Astrocyte of the spinal cord (primary cell): ENCODE measurements around the gene RBM19.

Experiments used
- DNase-seq: peaks from one replicate; pipeline ENCODE4 v3.0.0; 2011; ENCODE audit warnings: low read depth, low spot score
- H3K4me3 ChIP-seq: 2 replicates; pipeline ENCODE4 v1.5.1; 2011; ENCODE audit warnings: low read depth, mild to moderate bottlenecking, low read length, moderate library complexity
- in situ Hi-C: cut with HindIII; loops from 2 replicates; pipeline ENCODE4 v1.10.0; 2017; ENCODE audit warnings: low sequenced_read_pairs
- TF ChIP-seq, protein P1 (sequence below): IDR thresholded peaks from 2 replicates; pipeline ENCODE4 v1.5.1; 2012; ENCODE audit warnings: low read depth, mild to moderate bottlenecking, low read length, inconsistent platforms

RBM19 gene

DNA sequence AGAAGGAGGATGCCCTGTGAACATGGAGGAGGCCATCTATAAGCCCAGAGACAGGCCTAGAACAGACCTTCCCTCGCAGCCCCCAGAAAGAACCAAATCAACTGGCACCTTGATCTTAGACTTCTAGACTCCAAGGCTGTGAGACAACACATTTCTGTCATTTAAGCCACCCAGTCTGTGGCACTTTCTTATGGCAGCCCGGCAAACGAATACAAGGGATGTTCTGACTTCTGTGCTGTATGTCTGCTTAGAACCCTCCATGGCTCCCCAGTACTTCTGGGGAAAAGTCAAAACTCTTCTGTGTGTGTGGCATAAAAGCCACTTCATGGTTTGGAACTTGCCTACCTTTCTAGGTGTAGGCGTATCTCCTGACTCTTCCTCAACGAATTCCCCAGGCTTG lies 42.9 kb downstream of the RBM19 start:
- TF ChIP-seq, protein P1, sequence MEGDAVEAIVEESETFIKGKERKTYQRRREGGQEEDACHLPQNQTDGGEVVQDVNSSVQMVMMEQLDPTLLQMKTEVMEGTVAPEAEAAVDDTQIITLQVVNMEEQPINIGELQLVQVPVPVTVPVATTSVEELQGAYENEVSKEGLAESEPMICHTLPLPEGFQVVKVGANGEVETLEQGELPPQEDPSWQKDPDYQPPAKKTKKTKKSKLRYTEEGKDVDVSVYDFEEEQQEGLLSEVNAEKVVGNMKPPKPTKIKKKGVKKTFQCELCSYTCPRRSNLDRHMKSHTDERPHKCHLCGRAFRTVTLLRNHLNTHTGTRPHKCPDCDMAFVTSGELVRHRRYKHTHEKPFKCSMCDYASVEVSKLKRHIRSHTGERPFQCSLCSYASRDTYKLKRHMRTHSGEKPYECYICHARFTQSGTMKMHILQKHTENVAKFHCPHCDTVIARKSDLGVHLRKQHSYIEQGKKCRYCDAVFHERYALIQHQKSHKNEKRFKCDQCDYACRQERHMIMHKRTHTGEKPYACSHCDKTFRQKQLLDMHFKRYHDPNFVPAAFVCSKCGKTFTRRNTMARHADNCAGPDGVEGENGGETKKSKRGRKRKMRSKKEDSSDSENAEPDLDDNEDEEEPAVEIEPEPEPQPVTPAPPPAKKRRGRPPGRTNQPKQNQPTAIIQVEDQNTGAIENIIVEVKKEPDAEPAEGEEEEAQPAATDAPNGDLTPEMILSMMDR = no peak
- in situ Hi-C loops = no loop called here
- no peak overlapping the region for H3K4me3 ChIP-seq
- DNase-seq = no peak

DNA sequence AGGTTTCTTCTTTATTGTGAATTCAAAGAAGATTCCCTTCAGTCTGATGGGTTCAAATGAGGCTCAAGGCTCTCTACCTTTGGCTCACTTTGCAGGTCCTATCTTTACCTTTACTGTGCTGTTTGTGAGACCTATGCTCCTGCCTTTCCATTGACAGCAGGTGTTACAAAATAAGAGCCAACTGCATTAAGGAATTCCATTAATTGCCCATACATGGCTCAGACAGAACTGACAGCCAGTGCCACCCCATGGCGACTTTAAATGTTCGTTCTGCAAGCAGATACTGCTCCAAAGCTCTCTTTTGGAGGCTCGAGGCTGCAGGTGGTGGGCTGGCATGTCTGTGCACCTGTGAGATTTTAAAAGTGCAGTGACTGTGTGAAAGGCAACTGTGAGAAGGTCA lies 44.7 kb downstream of the RBM19 start:
- in situ Hi-C loops = no loop called here
- TF ChIP-seq, protein P1 = no peak
- no peak overlapping the region for H3K4me3 ChIP-seq
- DNase-seq = no peak

DNA sequence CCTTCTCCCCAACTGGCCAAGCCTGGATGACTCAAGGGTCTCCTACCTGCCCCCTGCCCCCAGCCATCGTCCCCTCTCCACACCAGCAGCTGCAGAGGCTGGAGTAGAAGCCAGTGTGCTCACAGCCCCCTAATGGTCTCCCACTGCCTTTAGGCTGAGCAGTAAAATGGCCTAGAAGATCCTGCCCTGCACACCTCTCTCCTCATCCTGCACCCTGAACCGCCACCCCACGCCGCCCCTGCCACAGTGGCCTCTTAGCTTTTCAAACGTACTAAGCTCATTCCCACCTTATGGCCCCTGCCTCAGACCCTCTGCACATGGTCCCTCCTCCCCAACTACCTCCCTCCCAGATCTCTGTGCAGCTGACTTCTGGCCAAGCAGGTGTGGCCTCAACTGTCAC lies 46.3 kb downstream of the RBM19 start:
- no peak overlapping the region for H3K4me3 ChIP-seq
- TF ChIP-seq, protein P1 = no peak
- no peak for DNase-seq
- in situ Hi-C loops = no loop called here

DNA sequence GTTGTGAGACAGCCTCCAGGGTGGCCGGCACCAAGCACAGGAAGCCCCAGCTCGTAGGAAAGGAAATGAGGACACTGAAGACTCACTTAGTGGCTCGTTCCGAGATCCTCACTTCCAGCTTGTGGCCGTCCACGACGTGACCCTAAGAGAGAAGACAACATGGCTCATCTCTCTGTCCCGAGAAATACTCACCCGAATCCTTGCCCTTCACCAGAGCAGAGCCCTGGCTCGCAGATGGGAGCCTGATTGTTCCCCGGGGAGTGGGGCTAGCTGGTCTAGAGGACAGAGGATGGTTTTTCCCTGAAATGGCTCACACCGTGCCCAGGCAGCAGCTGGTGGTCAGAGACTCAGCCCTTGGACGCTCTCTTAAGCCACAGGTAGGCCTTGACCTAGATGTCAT lies 47.8 kb downstream of the RBM19 start:
- TF ChIP-seq, protein P1 = no peak
- no peak overlapping the region for H3K4me3 ChIP-seq
- no peak for DNase-seq
- in situ Hi-C loops = no loop called here

DNA sequence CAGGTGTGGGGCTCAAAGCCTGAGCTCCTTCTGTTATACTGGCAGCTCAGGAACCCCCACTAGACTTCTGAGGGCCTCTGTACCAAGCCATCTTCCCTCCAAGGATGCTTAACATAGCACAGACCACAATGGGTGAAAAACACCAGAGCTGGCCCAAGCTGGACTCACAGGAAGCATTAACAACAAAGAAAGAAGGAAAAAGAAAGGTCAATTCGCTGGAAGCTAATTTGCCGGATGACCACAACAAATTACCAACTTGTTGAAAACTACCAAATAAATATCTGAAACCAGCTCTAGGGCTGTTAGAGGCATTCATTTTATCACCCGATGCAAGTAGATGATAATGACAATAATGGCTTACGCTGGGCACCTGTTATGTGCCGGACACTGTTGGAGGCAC lies 48.7 kb downstream of the RBM19 start:
- no peak overlapping the region for H3K4me3 ChIP-seq
- TF ChIP-seq, protein P1 = no peak
- in situ Hi-C loops = no loop called here
- no peak for DNase-seq

DNA sequence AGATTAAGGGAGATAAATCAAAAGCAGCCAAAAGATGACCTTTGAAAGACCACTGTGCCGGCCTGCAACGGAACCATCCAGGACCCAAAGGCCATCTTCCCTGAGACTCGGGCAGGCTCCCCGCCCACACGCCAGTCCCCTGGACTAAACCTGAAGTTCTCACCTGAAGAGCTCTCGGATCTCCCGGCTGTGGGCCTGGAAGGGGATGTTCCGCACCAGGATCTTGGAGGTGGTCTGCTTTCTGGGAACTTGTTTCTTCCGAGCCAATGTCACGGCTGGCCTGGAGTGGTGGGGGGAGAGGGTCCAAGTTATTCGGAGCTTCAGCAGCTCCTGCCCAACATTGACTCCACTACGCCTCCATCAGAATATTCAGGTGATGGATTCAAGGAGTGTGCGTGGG lies 51.3 kb downstream of the RBM19 start:
- TF ChIP-seq, protein P1 = no peak
- no peak overlapping the region for H3K4me3 ChIP-seq
- in situ Hi-C loops = no loop called here
- DNase-seq = no peak

DNA sequence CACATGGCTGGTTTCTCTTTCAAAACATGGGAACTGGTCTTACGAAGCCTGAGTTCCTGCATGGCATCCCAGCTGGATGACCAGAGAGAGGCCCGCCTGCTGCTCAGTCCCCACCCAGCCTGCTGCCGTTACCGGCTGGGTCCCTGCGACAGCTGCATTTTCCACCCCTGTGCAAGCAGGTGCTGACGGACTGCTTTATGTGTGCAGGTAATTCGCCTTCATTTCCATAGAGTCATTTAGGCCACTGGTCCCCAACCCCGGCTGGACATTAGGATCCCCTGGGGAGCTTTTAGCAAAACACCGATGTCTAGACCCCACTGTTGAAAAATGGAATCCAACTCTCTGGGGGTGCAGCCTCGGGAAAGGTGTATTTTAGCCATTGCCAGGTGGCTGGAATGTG lies 51.9 kb downstream of the RBM19 start:
- no peak overlapping the region for H3K4me3 ChIP-seq
- TF ChIP-seq, protein P1 = no peak
- in situ Hi-C loops = no loop called here
- no peak for DNase-seq
